H1 (cell line): ENCODE data around the gene ZNF598. TPM values are rescaled to one million over a fixed set of nuclear protein-coding genes. Genes with fewer than 3 reads are reported as not detected.
A peak's percentile ranks its signal among the peaks of the same experiment; 100 is the strongest.

Experiments
- CTCF ChIA-PET: fragments of 300-600 bp; sonication (Branson Sonifier 250); formaldehyde crosslinking; loops from one replicate; lab custom pipeline; 2021; ENCODE audit not compliant: partially characterized antibody; lab: Charles Lee
- POLR2A ChIA-PET: fragments of 300-600 bp; sonication (Branson Sonifier 250); formaldehyde crosslinking; loops from one replicate; lab custom pipeline; 2021; ENCODE audit warnings: inconsistent platforms; ENCODE audit not compliant: partially characterized antibody; lab: Charles Lee
- DNase-seq, 2 experiments: peaks; one replicate each; pipeline versions ENCODE4 v3.0.0 to v3.0.0-alpha.2; 2010 to 2022; ENCODE audit warnings: low spot score in 2 of 2, low read depth in 1 of 2, mixed read lengths in 1 of 2
- FAIRE-seq: peaks from 2 replicates; lab custom pipeline; 2011; peaks lifted over from hg19 to GRCh38; lab: Jason Lieb, UNC
- H2AFZ ChIP-seq: 2 replicates; pipeline ENCODE4 v1.8.1; 2012; ENCODE audit warnings: low read length, inconsistent platforms
- H2AK5ac ChIP-seq: 2 replicates; pipeline ENCODE4 v1.6.1; 2013; ENCODE audit warnings: low read depth, low read length
- H2BK120ac ChIP-seq: replicated peaks from 2 replicates; pipeline ENCODE3; 2013; ENCODE audit warnings: low read depth, low read length, inconsistent platforms
- H2BK12ac ChIP-seq: 2 replicates; pipeline ENCODE4 v1.6.1; 2013; ENCODE audit warnings: low read depth, low read length
- H2BK15ac ChIP-seq: 2 replicates; pipeline ENCODE4 v1.6.1; 2013; ENCODE audit warnings: low read length
- H2BK20ac ChIP-seq: 2 replicates; pipeline ENCODE4 v1.6.1; 2013; ENCODE audit warnings: low read length
- H2BK5ac ChIP-seq: 2 replicates; pipeline ENCODE4 v1.6.1; 2013; ENCODE audit warnings: low read depth, low read length
- H3K14ac ChIP-seq: 2 replicates; pipeline ENCODE4 v1.6.1; 2013; ENCODE audit warnings: inconsistent platforms; ENCODE audit not compliant: insufficient read length
- H3K18ac ChIP-seq: 2 replicates; pipeline ENCODE4 v1.6.1; 2013; ENCODE audit warnings: low read length; ENCODE audit errors: extremely low read depth
- H3K23ac ChIP-seq: 2 replicates; pipeline ENCODE4 v1.6.1; 2013; ENCODE audit warnings: inconsistent platforms; ENCODE audit not compliant: insufficient read length
- H3K23me2 ChIP-seq: 2 replicates; pipeline ENCODE4 v1.6.1; 2013; ENCODE audit warnings: low read depth, low read length
- H3K27ac ChIP-seq: 2 replicates; pipeline ENCODE4 v1.6.1; 2011; ENCODE audit warnings: low read depth, low read length, inconsistent platforms
- H3K27me3 ChIP-seq, 4 experiments: replicated peaks in 1 of 4; 1 replicate in 1 of 4; 2 replicates in 3 of 4; pipeline versions ENCODE4 v1.6.1 to v1.8.1; 2011 to 2013; ENCODE audit warnings: low read length in 3 of 4, mild to moderate bottlenecking in 3 of 4, inconsistent platforms in 2 of 4, mixed read lengths in 2 of 4, moderate library complexity in 1 of 4; ENCODE audit not compliant: control insufficient read depth in 3 of 4, insufficient read depth in 3 of 4; ENCODE audit errors: extremely low read depth in 1 of 4
- H3K36me3 ChIP-seq, 4 experiments: 2 replicates each; pipeline versions ENCODE4 v1.6.1 to v1.8.1; 2011 to 2013; ENCODE audit warnings: mild to moderate bottlenecking in 4 of 4, low read length in 3 of 4, moderate library complexity in 2 of 4, control low read depth in 1 of 4, inconsistent platforms in 1 of 4; ENCODE audit not compliant: insufficient read depth in 4 of 4, control insufficient read depth in 2 of 4
- H3K4ac ChIP-seq: replicated peaks from 2 replicates; pipeline ENCODE3; 2013; ENCODE audit warnings: low read length, low read depth, mixed read lengths, inconsistent platforms; ENCODE audit not compliant: insufficient read length
- H3K4me1 ChIP-seq, 4 experiments: replicated peaks in 1 of 4; 1 replicate in 1 of 4; 2 replicates in 3 of 4; pipeline versions ENCODE4 v1.6.1 to v1.8.1; 2011 to 2013; ENCODE audit warnings: low read length in 3 of 4, inconsistent platforms in 2 of 4, mixed read lengths in 1 of 4; ENCODE audit not compliant: insufficient read depth in 4 of 4, control insufficient read depth in 3 of 4
- H3K4me2 ChIP-seq, 2 experiments: 2 replicates each; pipeline versions ENCODE4 v1.6.1 to v1.8.1; 2011 to 2013; ENCODE audit warnings: low read depth in 2 of 2, low read length in 2 of 2, control low read depth in 1 of 2, inconsistent platforms in 1 of 2, mild to moderate bottlenecking in 1 of 2; ENCODE audit not compliant: insufficient read depth in 1 of 2
- H3K4me3 ChIP-seq, 4 experiments: fragments of 200-600, 300-600 bp in 1 of 4; sonication (generic), shearing (Covaris generic), sonication (Bioruptor Twin) in 1 of 4; 2 replicates each; pipeline versions ENCODE4 v1.5.1 to v1.8.1; 2011 to 2016; ENCODE audit warnings: low read length in 4 of 4, low read depth in 3 of 4, control low read depth in 2 of 4, inconsistent platforms in 2 of 4, mild to moderate bottlenecking in 2 of 4, mixed read lengths in 1 of 4, moderate library complexity in 1 of 4; ENCODE audit not compliant: insufficient read depth in 2 of 4; ENCODE audit errors: extremely low read depth in 1 of 4
- H3K56ac ChIP-seq: replicated peaks from 2 replicates; pipeline ENCODE3; 2013; ENCODE audit warnings: low read depth, mild to moderate bottlenecking, mixed read lengths, low read length, inconsistent platforms; ENCODE audit not compliant: insufficient read length
- H3K79me1 ChIP-seq: 2 replicates; pipeline ENCODE4 v1.6.1; 2013; ENCODE audit warnings: low read depth, low read length, control low read depth
- H3K79me2 ChIP-seq, 2 experiments: 2 replicates each; pipeline versions ENCODE4 v1.6.1 to v1.8.1; 2012 to 2013; ENCODE audit warnings: low read length in 2 of 2, mild to moderate bottlenecking in 2 of 2, inconsistent platforms in 1 of 2; ENCODE audit not compliant: insufficient read depth in 2 of 2, control insufficient read depth in 1 of 2
- H3K9ac ChIP-seq, 4 experiments: replicated peaks in 1 of 4; 1 replicate in 1 of 4; 2 replicates in 3 of 4; pipeline versions ENCODE4 v1.6.1 to v1.8.1; 2011 to 2013; ENCODE audit warnings: low read depth in 3 of 4, low read length in 3 of 4, control low read depth in 2 of 4, mild to moderate bottlenecking in 2 of 4, moderate library complexity in 2 of 4, inconsistent platforms in 1 of 4; ENCODE audit errors: extremely low read depth in 1 of 4
- H3K9me3 ChIP-seq, 2 experiments: 2 replicates each; pipeline versions ENCODE4 v1.6.1 to v1.8.1; 2012 to 2013; ENCODE audit warnings: mild to moderate bottlenecking in 2 of 2, moderate library complexity in 2 of 2, control low read depth in 1 of 2, inconsistent platforms in 1 of 2, low read depth in 1 of 2, low read length in 1 of 2, mixed read lengths in 1 of 2; ENCODE audit not compliant: insufficient read depth in 2 of 2
- H4K20me1 ChIP-seq, 2 experiments: replicated peaks in 1 of 2; 2 replicates each; pipeline versions ENCODE3 to v1.8.1; 2011 to 2013; ENCODE audit warnings: inconsistent platforms in 2 of 2, low read length in 2 of 2, mild to moderate bottlenecking in 1 of 2; ENCODE audit not compliant: insufficient read depth in 2 of 2, control insufficient read depth in 1 of 2
- H4K5ac ChIP-seq: 2 replicates; pipeline ENCODE4 v1.6.1; 2013; ENCODE audit warnings: low read length, low read depth, mixed read lengths, inconsistent platforms; ENCODE audit not compliant: insufficient read length
- H4K8ac ChIP-seq: 2 replicates; pipeline ENCODE4 v1.8.0; 2013; ENCODE audit warnings: mild to moderate bottlenecking, moderate library complexity, low read length, inconsistent platforms; ENCODE audit not compliant: insufficient read depth; ENCODE audit errors: extremely low read depth
- H4K91ac ChIP-seq: replicated peaks from 2 replicates; pipeline ENCODE3; 2013; ENCODE audit warnings: low read length, mixed read lengths, inconsistent platforms; ENCODE audit not compliant: insufficient read length
- ATF2 ChIP-seq: IDR thresholded peaks from 2 replicates; pipeline ENCODE4 v1.6.1; 2012; ENCODE audit warnings: low read length, inconsistent platforms
- E2F6 ChIP-seq: IDR thresholded peaks from 2 replicates; pipeline ENCODE4 v1.6.1; 2012; ENCODE audit warnings: inconsistent platforms
- MAFK ChIP-seq: IDR thresholded peaks from 2 replicates; pipeline ENCODE4 v1.6.1; 2012; ENCODE audit warnings: low read depth, mild to moderate bottlenecking, improper control_type of control experiment, low read length
- MAX ChIP-seq: IDR thresholded peaks from 2 replicates; pipeline ENCODE4 v1.6.1; 2012; ENCODE audit warnings: inconsistent platforms
- NRF1 ChIP-seq: IDR thresholded peaks from 2 replicates; pipeline ENCODE4 v1.6.1; 2011; ENCODE audit warnings: mild to moderate bottlenecking, low read depth, low read length, improper control_type of control experiment
- SRF ChIP-seq: IDR thresholded peaks from 2 replicates; pipeline ENCODE4 v1.6.1; 2011; ENCODE audit warnings: mild to moderate bottlenecking, low read depth, low read length, moderate library complexity
- SUZ12 ChIP-seq: fragments of 200-600 bp; sonication (generic); IDR thresholded peaks from 2 replicates; pipeline ENCODE4 v1.6.1; 2012; ENCODE audit warnings: mild to moderate bottlenecking, inconsistent platforms, low read length, moderate library complexity, mixed read lengths
- WGBS, 2 experiments: shearing (Covaris generic) in 1 of 2; methylation state at CpG; one replicate each; pipeline versions ENCODE4 v1.1.6 to v1.1.7; 2013 to 2015; ENCODE audit warnings: low lambda C conversion rate in 2 of 2, mixed read lengths in 2 of 2, inconsistent platforms in 1 of 2, low coverage in 1 of 2, missing lambda C conversion rate in 1 of 2; ENCODE audit not compliant: insufficient replicate concordance in 2 of 2, insufficient coverage in 1 of 2, insufficient read length in 1 of 2; ENCODE audit errors: extremely low coverage in 1 of 2, missing lambda C conversion rate in 1 of 2; 5-methylcytosine and 5-hydroxymethylcytosine counted together
- polyA plus RNA-seq, 7 experiments: library from polyadenylated mRNA; depleted of rRNA in 3 of 7; stranded (reverse) in 5 of 7; unstranded in 2 of 7; fragments of >200 nt in 5 of 7; fragments of 200-250 nt in 2 of 7; gene quantifications; 1 replicate in 5 of 7; 2 replicates in 1 of 7; 4 replicates in 1 of 7; pipeline versions ENCODE4 v1.2.1 to v1.2.3, GENCODE V29; 2011 to 2013; ENCODE audit warnings: missing spikeins in 2 of 7, mixed read lengths in 2 of 7
- total RNA-seq: library from RNA; stranded (reverse); fragmentation: NEBNext Ultra II Directional; extraction: Animal tissue kit (Norgen Biotek cat#: 25700); gene quantifications from 2 replicates; pipeline ENCODE4 v1.2.1, GENCODE V29; 2021

ZNF598 gene
- total and polyA plus RNA-seq, 2 of the 8 experiments (the other 6 are each of a cell fraction or from before 2014, with no cell fraction given) = 29.3 to 47.6 TPM

DNA sequence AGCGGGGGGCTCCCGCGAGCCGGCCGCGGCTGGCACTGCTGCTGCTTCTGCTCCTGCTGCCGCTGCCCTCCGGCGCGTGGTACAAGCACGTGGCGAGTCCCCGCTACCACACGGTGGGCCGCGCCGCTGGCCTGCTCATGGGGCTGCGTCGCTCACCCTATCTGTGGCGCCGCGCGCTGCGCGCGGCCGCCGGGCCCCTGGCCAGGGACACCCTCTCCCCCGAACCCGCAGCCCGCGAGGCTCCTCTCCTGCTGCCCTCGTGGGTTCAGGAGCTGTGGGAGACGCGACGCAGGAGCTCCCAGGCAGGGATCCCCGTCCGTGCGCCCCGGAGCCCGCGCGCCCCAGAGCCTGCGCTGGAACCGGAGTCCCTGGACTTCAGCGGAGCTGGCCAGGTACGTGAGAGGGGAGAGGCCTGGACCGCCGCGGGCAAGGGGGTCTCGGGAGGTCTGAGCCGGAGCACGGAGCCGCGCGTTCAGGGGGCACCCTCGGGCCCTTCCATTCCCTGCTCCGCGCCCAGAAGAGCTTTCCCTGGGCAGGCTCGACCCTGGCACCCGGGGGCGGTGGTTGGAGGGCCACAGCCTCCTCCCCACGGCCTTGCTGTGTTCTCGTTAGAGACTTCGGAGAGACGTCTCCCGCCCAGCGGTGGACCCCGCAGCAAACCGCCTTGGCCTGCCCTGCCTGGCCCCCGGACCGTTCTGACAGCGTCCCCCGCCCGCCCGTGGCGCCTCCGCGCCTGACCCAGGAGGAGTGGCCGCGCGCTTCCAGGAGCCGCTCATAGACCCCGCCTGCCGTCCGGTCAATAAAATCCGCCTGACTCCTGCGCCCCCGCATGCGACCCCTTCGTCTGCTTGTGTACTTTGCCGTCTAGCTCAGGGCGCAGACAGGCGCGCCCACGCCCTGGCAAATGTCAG, 10.6 kb upstream of the ZNF598 start:
- Histone ChIP-seq H3K23me2 (peaks cover 8% of the 10 kb centered on the region; the same call in 1 of the 2 replicates), H3K27me3 (peaks cover 22 to 42% (median 34%) of the 10 kb centered on the region in 4 experiments), H2BK12ac (no peak overlapping the region), H4K8ac (peak overlapping the region; percentile 46; the same call in 1 of the 2 replicates), H4K20me1 (no peaks in the 10 kb centered on the region), H3K36me3 (peaks cover 0 to 5% (median 0%) of the 10 kb centered on the region in 4 experiments; a peak in 1 of 8 replicates), H2AK5ac (no peak overlapping the region), H3K18ac (no peak overlapping the region; the same call in 1 of the 2 replicates), H3K9me3 (no peaks in the 10 kb centered on the region), H4K5ac (no peak overlapping the region), H3K14ac (no peak overlapping the region), H2BK20ac (no peak overlapping the region), H3K4me3 (peak overlapping the region; percentile 21 to 59 (median 29); a peak in 7 of 8 replicates), H3K9ac (no peak overlapping the region), H3K27ac (no peak overlapping the region), H2BK5ac (no peak overlapping the region), H3K79me1 (no peaks in the 10 kb centered on the region), H3K4me1 (peaks cover 0 to 21% (median 8%) of the 10 kb centered on the region in 4 experiments; a peak in 5 of 7 replicates), H3K4me2 (peak overlapping the region; percentile 71 to 79), H2AFZ (peak overlapping the region; percentile 6; the same call in 1 of the 2 replicates), H2BK120ac (no peak overlapping the region), H4K91ac (no peak overlapping the region), H2BK15ac (no peak overlapping the region), H3K4ac (no peak overlapping the region), H3K23ac (no peak overlapping the region), H3K79me2 (no peaks in the 10 kb centered on the region), H3K56ac (no peak overlapping the region)
- peak in 1 of 2 experiments; percentile 74 for DNase-seq
- FAIRE-seq = no peak
- WGBS, 2 experiments = 4% methylated on average over 43 of the region's 96 CpGs; no CpG with 5 or more reads in 1 of the 2 experiments
- ChIA-PET CTCF (interaction anchor here (0.7 to 7.5 kb wide), 15 partner anchors 9 to 132 kb away, joined by 3 to 55 read pairs (median 4); no protein-coding TSS in a partner anchor), POLR2A (interaction anchor here (0.6 to 2.0 kb wide), 10 partner anchors 12 to 135 kb away, joined by 3 to 9 read pairs (median 5); partner anchors contain the start of genes RPS2 and TRAF7)
- TF ChIP-seq E2F6 (peak; percentile 45; the same call in 1 of the 2 replicates), MAX (peak; percentile 92), MAFK (no peak), SRF (no peak), ATF2 (no peak), NRF1 (no peak), SUZ12 (peak; percentile 81)
